Measurements from ENCODE around the gene VWA7.
A peak's percentile ranks its signal among the peaks of the same experiment; 100 is the strongest.

The VWA7 gene

GRCh38 chr6:31734821-31735406, 42.2 kb downstream of the VWA7 start:
- DNase-seq (ENCODE audit: extremely low spot score), result peak; percentile 82

GRCh38 chr6:31734247-31734820, 42.8 kb downstream of the VWA7 start:
- ChIA-PET POLR2A (interaction anchor here (1.3 kb wide), 1 partner anchor 93 kb away, joined by 5 read pairs; the partner anchor contains the start of gene HSPA1B), CTCF (interaction anchor here (1.3 to 11.4 kb wide), 2 partner anchors 11 to 36 kb away, joined by 3 to 73 read pairs; partner anchors contain the start of gene MPIG6B)
- DNase-seq (ENCODE audit: extremely low spot score), result no peak
- TF ChIP-seq CTCF (IDR thresholded peaks at IDR 0.05; ENCODE audit: control extremely low read depth, extremely low read depth, low read depth, missing control alignments), result no peak

More at GRCh38 chr6:31734821-31735406, 42.2 kb downstream of the VWA7 start:
- CTCF ChIA-PET, result interaction anchor here (1.5 to 11.4 kb wide), 2 partner anchors 36 to 61 kb away, joined by 6 to 73 read pairs; no protein-coding TSS in a partner anchor
- TF ChIP-seq CTCF (IDR thresholded peaks at IDR 0.05; ENCODE audit: control extremely low read depth, extremely low read depth, low read depth, missing control alignments), result no peak
- POLR2A ChIA-PET, result interaction anchor here (0.6 to 1.3 kb wide), 2 partner anchors 76 to 93 kb away, joined by 3 to 5 read pairs; partner anchors contain the start of gene HSPA1B

- CTCF ChIA-PET, result interaction anchor here (1.3 to 11.4 kb wide), 3 partner anchors 11 to 73 kb away, joined by 3 to 73 read pairs (median 3); partner anchors contain the start of genes LSM2 and MPIG6B
- no peak for DNase-seq (ENCODE audit: extremely low spot score)
- no peak for TF ChIP-seq CTCF (IDR thresholded peaks at IDR 0.05; ENCODE audit: control extremely low read depth, extremely low read depth, low read depth, missing control alignments)
- POLR2A ChIA-PET, result no interaction called here
Observed at GRCh38 chr6:31733734-31734133, 43.4 kb downstream of the VWA7 start.

GRCh38 chr6:31732029-31732428, 45.1 kb downstream of the VWA7 start:
- no peak for TF ChIP-seq CTCF (IDR thresholded peaks at IDR 0.05; ENCODE audit: control extremely low read depth, extremely low read depth, low read depth, missing control alignments)
- POLR2A ChIA-PET, result no interaction called here
- CTCF ChIA-PET, result interaction anchor here (0.6 to 3.7 kb wide), 7 partner anchors 10 to 98 kb away, joined by 3 to 32 read pairs (median 3); partner anchors contain the start of genes LSM2 and LY6G6C
- DNase-seq (ENCODE audit: extremely low spot score), result no peak

GRCh38 chr6:31730631-31731086, 46.5 kb downstream of the VWA7 start:
- CTCF ChIA-PET, result interaction anchor here (0.8 to 7.2 kb wide), 19 partner anchors 8 to 138 kb away, joined by 3 to 64 read pairs (median 4); partner anchors contain the start of genes C6orf47, CLIC1, LSM2 and LY6G6D
- TF ChIP-seq CTCF (IDR thresholded peaks at IDR 0.05; ENCODE audit: control extremely low read depth, extremely low read depth, low read depth, missing control alignments), result no peak
- POLR2A ChIA-PET, result interaction anchor here (0.5 kb wide), 1 partner anchor 9 kb away, joined by 6 read pairs; no protein-coding TSS in a partner anchor
- no peak for DNase-seq (ENCODE audit: extremely low spot score)

- DNase-seq (ENCODE audit: extremely low spot score), result peak; percentile 83
- POLR2A ChIA-PET, result interaction anchor here (0.5 to 1.1 kb wide), 3 partner anchors 9 to 97 kb away, joined by 4 to 6 read pairs (median 6); partner anchors contain the start of genes HSPA1A, HSPA1B and HSPA1L
- no peak for TF ChIP-seq CTCF (IDR thresholded peaks at IDR 0.05; ENCODE audit: control extremely low read depth, extremely low read depth, low read depth, missing control alignments)
- CTCF ChIA-PET, result interaction anchor here (0.7 to 7.2 kb wide), 26 partner anchors 9 to 138 kb away, joined by 3 to 64 read pairs (median 6); partner anchors contain the start of genes ABHD16A, C6orf47, CLIC1 and LSM2
Observed at GRCh38 chr6:31729979-31730630, 47.0 kb downstream of the VWA7 start.

All from GM10248 (cell line).